OCI-LY7 (cell line): ENCODE results near the gene TNNT1.

Source experiments
- CTCF ChIP-seq: fragments of 200-600 bp; sonication (generic); conservative IDR thresholded peaks from 2 replicates; pipeline ENCODE4 v1.5.1; 2014; ENCODE audit warnings: mild to moderate bottlenecking, antibody characterized with exemption, low read length, moderate library complexity, mixed read lengths
- EZH2phosphoT487 ChIP-seq: fragments of 200-600 bp; sonication (generic); IDR thresholded peaks from 2 replicates; pipeline ENCODE4 v1.6.1; 2018; ENCODE audit warnings: low read depth, borderline replicate concordance, mild to moderate bottlenecking, mixed run types, antibody characterized with exemption, low read length, moderate library complexity, mixed read lengths

GRCh38 chr19:55133639-55134444, 15.2 kb downstream of the TNNT1 start:
- no peak for TF ChIP-seq CTCF
- TF ChIP-seq EZH2phosphoT487 = no peak
